HuH-7 (cell line): ENCODE measurements around the gene ORAI3.
A peak's percentile ranks its signal among the peaks of the same experiment; 100 is the strongest.

Experiments
- DNase-seq: peaks from one replicate; pipeline ENCODE4 v3.0.0; 2011; ENCODE audit warnings: low spot score

Gene ORAI3

DNA sequence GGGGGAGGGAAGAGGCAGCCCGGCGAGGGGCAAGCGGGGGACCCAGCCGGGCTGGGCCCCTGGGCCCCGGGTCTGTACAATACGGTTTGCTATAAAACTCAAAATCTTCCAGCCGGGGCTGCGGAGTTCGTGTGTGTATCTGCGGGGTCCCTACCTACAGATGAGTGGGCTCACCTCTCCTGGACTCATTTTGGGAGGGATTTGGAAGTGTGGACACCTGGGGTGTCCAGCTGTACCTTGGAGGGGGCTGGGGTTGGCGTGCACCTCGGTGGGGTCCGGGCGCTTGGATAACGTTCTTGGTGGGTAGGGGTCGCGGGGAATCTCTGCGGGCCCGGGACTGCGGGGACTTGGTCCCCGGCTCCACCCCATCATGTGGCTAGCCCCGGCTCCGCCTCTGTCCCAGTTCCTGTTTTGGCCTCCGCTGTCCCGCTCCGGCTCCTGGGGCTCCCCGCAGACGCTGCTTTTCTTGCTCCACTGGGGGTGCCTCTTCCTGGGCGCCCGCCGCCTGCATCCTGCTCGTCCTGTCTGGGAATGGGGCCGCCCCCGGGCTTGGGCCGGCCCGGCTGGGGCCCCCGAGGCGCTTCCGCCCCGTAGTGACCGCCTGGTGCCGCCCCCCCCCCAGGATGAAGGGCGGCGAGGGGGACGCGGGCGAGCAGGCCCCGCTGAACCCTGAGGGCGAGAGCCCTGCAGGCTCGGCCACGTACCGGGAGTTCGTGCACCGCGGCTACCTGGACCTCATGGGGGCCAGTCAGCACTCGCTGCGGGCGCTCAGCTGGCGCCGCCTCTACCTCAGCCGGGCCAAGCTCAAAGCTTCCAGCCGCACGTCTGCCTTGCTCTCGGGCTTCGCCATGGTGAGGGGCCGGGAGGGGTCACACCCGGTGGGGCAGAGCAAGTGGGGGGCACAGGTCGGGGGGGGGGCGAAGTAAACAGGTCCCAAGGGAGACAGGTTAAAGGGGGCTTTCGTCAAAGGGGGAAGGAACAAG, at the start of gene ORAI3:
Gene ORAI3, plus strand, starts transcription at position 402 of the 983 bp plus-strand sequence. Its CDS starts 222 bp downstream, at position 624.
- DNase-seq, result no peak

- no peak for DNase-seq
Observed at GRCh38 chr16:30899794-30900193, 49.1 kb upstream of the ORAI3 start.

DNA sequence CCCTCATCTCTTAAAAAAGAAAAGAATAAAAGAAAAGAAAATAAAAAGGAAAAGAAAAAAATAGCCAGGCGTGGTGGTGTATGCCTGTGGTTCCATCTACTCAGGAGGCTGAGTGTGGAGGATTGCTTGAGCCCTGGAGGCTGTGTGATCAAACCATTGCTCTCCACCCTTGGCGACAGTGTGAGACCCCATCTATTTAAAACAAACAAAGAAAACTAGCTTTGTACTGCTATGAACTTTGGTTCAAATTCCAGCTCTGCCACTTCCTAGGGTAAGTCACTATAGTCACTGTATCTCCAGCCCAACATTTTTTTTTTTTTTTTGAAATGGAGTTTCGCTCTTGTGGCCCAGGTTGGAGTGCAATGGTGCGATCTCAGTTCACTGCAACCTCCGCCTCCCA, 48.3 kb upstream of the ORAI3 start:
- no peak for DNase-seq

- peak; percentile 28 for DNase-seq
Observed at GRCh38 chr16:30901201-30902028, 47.5 kb upstream of the ORAI3 start.

DNA sequence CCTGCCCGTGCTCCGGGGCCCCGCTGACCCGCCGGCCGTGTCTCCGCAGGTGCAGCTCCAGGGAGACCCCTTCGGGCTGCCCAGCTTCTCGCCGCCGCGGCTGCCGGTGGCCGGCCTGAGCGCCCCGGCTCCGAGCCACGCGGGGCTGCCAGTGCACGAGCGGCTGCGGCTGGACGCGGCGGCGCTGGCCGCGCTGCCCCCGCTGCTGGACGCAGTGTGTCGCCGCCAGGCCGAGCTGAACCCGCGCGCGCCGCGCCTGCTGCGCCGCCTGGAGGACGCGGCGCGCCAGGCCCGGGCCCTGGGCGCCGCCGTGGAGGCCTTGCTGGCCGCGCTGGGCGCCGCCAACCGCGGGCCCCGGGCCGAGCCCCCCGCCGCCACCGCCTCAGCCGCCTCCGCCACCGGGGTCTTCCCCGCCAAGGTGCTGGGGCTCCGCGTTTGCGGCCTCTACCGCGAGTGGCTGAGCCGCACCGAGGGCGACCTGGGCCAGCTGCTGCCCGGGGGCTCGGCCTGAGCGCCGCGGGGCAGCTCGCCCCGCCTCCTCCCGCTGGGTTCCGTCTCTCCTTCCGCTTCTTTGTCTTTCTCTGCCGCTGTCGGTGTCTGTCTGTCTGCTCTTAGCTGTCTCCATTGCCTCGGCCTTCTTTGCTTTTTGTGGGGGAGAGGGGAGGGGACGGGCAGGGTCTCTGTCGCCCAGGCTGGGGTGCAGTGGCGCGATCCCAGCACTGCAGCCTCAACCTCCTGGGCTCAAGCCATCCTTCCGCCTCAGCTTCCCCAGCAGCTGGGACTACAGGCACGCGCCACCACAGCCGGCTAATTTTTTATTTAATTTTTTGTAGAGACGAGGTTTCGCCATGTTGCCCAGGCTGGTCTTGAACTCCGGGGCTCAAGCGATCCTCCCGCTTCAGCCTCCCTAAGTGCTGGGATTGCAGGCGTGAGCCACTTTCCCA, 46.6 kb upstream of the ORAI3 start:
- DNase-seq, result peak; percentile 74

- no peak for DNase-seq
Observed at GRCh38 chr16:30903002-30903401, 45.9 kb upstream of the ORAI3 start.

DNA sequence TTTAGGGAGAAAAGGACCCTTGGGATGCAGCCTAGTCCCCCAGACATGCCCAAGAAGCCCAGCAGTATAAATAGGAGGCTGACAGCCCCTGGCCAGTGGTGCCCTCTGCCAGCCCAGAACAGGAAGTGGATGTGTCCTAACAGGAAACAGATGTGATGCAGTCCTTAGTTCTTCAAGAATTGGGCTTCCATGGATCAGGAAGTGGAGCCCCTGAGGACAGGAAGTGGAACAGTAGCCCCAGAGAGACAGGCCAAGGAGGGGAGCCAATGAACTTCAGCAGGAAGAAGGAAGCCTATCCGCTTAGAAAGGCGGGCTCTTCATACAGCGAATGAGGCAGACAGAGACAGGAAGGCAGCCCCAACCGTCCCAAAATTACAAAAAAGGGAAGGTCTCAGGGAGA, 45.3 kb upstream of the ORAI3 start:
- no peak for DNase-seq

DNA sequence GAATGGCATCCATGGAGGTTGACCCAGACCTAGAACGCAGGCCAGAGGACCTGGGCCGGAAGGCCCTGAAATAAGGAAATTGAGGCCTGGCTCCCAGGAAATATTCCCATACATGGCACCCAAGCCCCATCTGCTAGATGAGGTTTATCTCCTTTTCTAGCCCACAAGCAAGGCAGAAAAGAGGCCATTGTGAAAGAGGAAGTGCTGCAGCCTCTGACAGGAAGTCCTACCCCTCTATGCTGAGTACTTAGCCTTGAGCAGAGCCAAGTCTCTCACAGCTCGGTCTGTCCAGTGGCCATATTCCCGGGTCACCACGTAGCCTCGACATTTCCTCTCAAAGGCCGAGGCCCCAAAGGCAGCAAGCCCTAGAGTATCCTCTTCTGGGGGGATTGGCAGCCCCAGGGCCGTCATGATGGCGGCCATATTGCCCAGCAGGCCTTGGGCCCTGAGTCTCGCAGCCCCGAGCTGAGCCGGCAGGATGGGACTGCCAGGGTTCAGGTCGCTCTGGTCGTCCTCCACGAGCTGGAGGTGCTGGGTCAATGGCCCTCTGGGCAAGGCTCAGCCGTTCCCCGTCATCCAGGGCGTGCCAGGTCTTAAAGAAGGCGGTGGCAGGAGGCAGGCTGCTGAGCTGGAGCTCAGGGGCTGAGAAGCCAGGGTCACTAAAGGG, 44.6 kb upstream of the ORAI3 start:
- no peak for DNase-seq

DNA sequence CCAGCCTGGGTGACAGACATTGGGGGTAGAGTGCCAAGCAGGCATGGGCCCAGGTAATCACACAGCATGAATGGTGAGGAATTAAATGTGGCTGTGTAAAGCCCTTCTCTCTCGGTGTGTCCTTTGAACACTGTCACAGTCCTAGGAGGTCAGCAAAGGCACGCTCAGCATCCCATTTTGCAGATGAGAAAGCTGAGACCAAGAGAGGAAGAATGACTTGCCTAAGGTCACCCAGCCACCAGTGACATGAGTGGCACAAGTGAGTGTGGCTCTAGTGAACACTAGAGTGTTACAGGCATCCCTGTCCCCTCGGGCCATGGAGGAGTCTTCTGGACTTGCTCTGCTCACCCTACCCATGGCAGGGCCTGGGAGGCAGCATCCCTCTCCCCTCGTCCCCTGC, 41.8 kb upstream of the ORAI3 start:
- DNase-seq, result no peak

DNA sequence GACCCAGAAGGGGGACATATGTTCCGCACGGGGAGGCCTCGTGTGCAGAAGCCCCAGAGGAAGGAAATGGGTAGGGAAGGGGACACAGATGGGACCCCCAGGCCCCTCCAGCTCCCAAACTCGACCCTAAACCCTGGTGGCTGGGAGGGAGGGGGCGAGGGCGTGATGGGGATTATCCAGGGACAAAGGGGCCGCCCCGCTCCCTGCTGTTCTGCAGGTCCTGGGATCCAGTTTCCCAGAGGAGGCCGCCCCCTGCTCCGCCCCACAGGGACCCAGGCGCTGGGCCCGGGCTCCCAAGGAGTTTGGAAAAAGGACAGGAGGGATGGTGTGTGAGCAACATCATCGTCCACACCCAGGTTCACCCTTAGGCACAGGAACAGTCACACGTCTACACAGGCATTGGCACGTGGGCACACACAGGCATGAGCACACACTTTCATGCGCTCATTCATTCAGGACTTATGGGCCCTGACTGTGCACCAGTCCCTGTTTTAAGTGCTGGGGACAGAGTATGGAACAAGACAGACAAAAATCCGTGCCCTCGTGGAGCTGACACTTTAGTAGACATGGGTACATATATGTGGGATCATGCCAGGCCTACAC, 38.3 kb upstream of the ORAI3 start:
- DNase-seq, result no peak

GRCh38 chr16:30912794-30913412, 36.0 kb upstream of the ORAI3 start:
- DNase-seq, result no peak

- DNase-seq, result no peak
Observed at GRCh38 chr16:30914830-30915229, 34.0 kb upstream of the ORAI3 start.

DNA sequence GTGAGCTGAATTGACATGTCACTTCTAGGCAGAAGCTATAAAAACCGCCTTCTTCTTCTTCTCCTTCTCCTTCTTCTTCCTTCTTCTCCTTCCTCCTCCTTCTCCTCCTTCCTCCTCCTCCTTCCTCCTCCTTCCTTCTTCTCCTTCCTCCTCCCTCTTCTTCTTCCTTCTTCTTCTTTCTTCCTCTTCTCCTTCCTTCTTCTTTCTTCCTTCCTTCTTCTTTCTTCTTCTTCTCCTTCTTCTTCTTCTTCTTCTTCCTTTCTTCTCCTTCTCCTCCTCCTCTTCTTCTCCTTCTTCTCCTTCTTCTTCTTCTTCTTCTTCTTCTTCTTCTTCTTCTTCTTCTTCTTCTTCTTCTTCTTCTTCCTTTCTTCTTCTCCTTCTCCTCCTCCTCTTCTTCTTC, 30.3 kb upstream of the ORAI3 start:
- DNase-seq, result no peak

DNA sequence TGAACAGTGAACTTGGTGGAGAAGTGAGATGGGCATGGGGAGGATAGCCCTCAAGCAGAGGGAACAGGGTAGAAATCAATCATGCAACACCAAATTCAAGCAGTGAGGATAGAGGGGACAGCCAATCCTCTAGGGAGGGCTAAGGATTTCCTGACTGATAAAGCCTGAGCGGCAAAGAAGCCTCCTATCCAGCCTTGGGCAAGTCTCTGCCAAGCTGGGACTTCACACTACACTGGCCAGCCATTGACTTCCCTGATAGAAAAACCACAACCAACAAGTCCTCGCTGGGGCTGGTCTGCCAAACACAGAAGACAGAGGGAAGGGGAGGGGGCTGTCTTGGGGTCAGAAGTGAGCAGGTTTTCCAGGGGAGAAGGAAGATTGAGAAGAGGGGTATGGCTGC, 28.0 kb upstream of the ORAI3 start:
- no peak for DNase-seq

DNA sequence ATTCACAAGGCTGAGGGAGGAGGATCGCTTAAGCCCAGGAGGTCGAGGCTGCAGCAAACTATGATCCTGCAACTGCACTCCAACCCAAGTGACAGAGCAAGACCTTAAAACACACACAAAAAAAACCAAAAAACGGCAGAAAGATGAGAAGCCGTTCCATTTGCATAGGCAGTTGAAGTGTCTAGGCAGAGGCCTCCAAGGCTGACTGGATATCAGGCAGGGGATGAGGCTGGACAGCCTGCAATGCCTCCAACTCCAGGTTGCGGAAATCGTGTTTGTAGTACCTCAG, 27.5 kb upstream of the ORAI3 start:
- no peak for DNase-seq

DNA sequence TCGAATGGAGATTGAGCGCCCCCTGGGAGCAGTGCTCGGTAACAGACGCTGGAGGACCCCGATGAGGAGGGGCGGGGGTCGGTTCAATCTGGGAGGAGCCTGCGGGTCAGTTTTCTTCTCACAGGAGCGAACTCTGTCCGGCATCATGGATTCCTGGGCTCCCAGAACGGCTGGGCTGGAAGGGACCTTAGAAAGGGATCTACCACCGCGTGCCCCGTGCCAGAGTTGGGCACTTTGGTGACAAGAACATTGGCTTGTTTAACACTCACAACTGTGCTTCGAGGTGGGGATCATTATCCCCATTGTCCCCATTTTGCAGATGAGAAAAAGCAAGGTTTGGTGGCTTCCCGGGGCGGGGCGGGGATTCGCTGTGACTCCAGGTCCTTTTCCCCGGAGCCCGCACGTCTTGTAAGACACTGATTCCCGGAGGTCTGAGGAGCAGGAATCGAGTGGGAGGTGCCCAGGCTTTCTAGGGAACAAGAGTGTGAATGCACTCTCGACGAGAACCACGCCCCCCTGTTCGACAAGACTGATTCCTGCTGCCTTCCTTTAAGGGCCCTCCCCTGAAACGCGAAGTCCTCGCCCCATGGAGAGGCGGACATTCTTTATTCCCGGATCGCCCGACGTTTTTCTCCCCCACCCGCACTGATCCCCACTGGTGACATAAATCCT, 27.0 kb upstream of the ORAI3 start:
- peak; percentile 80 for DNase-seq

- DNase-seq, result peak; percentile 85
Observed at GRCh38 chr16:30922420-30922959, 26.4 kb upstream of the ORAI3 start.

DNA sequence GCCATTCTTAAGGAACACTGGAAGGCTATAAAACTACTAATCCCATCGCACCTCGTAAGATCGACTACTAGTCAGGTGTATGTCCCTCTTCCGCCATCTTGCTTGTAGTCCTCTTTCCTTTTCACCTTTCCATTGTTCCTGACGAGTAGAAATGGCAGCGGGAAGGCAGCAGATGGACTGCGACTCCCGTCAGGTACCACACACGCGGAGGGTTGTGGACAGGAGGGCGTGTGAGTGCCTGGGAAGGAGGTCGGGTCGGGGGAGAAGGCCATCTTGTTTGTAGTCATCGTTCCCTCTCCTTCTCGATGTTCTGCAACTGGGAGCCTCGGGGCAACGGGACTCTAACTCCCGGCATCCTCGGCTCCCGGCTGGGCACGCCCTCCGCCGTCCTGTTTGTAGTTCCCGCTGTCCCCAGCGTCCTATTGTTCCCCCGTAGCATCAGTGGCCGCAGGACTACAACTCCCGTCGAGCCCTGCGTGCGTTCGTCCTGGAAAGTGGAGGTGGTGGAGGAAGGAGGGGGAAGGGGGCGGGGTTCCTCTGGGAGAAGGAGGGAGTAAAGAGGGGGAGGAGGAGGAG, 25.8 kb upstream of the ORAI3 start:
- DNase-seq, result peak; percentile 90

- DNase-seq, result no peak
Observed at GRCh38 chr16:30923554-30924075, 25.3 kb upstream of the ORAI3 start, which contains the start of gene FBXL19. FBXL19 (plus strand) TSS chr16:30923572; CDS start chr16:30925755, 2,183 bp downstream.
